Ascending aorta (tissue), 2 donors: ENCODE results near the gene SDK1. TPM values are rescaled to one million over a fixed set of nuclear protein-coding genes. Genes with fewer than 3 reads are reported as not detected.

Experiments
- DNase-seq, 2 donors: peaks; one replicate each; pipeline ENCODE4 v3.0.0-alpha.2; 2019; ENCODE audit warnings: low spot score in 2 of 2
- H3K27ac ChIP-seq, 2 donors: fragments of 200-600 bp; sonication (generic); one replicate each; pipeline ENCODE4 v1.5.1; 2016 to 2017; ENCODE audit warnings: mild to moderate bottlenecking in 1 of 2
- H3K27me3 ChIP-seq: fragments of 200-600 bp; sonication (generic); one replicate; pipeline ENCODE4 v1.5.1; 2017
- H3K36me3 ChIP-seq, 2 donors: fragments of 200-600 bp; sonication (generic); one replicate each; pipeline ENCODE4 v1.5.1; 2016
- H3K4me1 ChIP-seq, 2 donors: fragments of 200-600 bp; sonication (generic); one replicate each; pipeline ENCODE4 v1.5.1; 2016 to 2017; ENCODE audit warnings: mild to moderate bottlenecking in 1 of 2
- H3K4me3 ChIP-seq, 2 donors: fragments of 200-600 bp; sonication (generic); one replicate each; pipeline ENCODE4 v1.5.1; 2016 to 2017; ENCODE audit warnings: mild to moderate bottlenecking in 1 of 2
- H3K9me3 ChIP-seq, 2 donors: fragments of 200-600 bp; sonication (generic); one replicate each; pipeline ENCODE4 v1.5.1; 2016
- CTCF ChIP-seq, 3 experiments: fragments of 200-600 bp in 2 of 3; fragments of 450-650 bp in 1 of 3; sonication (generic) in 2 of 3; IDR thresholded peaks; one replicate each; pipeline ENCODE4 v1.5.1; 2016 to 2019; ENCODE audit warnings: antibody characterized with exemption in 3 of 3, mild to moderate bottlenecking in 1 of 3, moderate library complexity in 1 of 3
- intact Hi-C: fragments of 100-400 bp; cut with DNase I; formaldehyde crosslinking; loops from one replicate; pipeline ENCODE4 v1.15.1; 2023
- total RNA-seq: library from RNA; depleted of rRNA; stranded (reverse); fragments of >200 nt; gene quantifications from one replicate; pipeline ENCODE4 v1.1.0, GENCODE V29; 2016

Gene SDK1
- total RNA-seq, 1 donor from 2014 or later, result 13.3 TPM

- TF ChIP-seq CTCF (IDR thresholded peaks at IDR 0.05), result no peak
- no peaks in the 10 kb centered on the region for H3K4me1 ChIP-seq
- no peak overlapping the region for H3K4me3 ChIP-seq
- no peak for DNase-seq
- H3K9me3 ChIP-seq, result no peaks in the 10 kb centered on the region
- H3K27me3 ChIP-seq, result no peaks in the 10 kb centered on the region
- H3K27ac ChIP-seq, result no peak overlapping the region
- no peaks in the 10 kb centered on the region for H3K36me3 ChIP-seq
- intact Hi-C loops, result no loop called here
Measured at GRCh38 chr7:3592401-3593134, 291.5 kb downstream of the SDK1 start.

- no peak for TF ChIP-seq CTCF (IDR thresholded peaks at IDR 0.05)
- Histone ChIP-seq H3K27me3 (no peaks in the 10 kb centered on the region), H3K27ac (no peak overlapping the region), H3K4me3 (no peak overlapping the region), H3K9me3 (no peaks in the 10 kb centered on the region), H3K36me3 (no peaks in the 10 kb centered on the region), H3K4me1 (no peaks in the 10 kb centered on the region)
- DNase-seq, result no peak
- intact Hi-C loops, result no loop called here
Measured at GRCh38 chr7:3594901-3595300, 293.8 kb downstream of the SDK1 start.

GRCh38 chr7:3598854-3599253 is 297.8 kb downstream of the SDK1 start:
- intact Hi-C loops, result no loop called here
- DNase-seq, result no peak
- H3K36me3 ChIP-seq, result no peaks in the 10 kb centered on the region

DNA sequence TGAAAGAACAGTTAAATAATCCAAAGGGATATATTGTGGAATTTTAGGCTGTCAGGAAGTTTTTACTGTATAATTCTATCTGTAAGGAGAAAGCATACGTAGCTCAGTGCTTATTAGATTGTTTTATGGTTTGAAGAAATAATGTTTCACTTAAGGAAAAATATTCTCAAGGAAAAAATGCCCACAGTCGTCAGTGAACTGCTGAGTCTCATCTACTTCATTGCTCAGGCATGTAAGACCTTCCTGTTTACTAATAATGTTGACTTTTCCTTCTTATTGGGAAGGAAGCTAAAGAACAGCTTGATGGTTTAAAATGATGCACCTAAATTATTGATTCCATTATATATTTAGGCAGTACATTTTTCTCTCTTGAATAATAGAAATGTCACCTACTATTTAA is 304.2 kb downstream of the SDK1 start:
- H3K9me3 ChIP-seq, result no peaks in the 10 kb centered on the region
- no peaks in the 10 kb centered on the region for H3K36me3 ChIP-seq
- intact Hi-C loops, result no loop called here
- DNase-seq, result no peak
- no peaks in the 10 kb centered on the region for H3K4me1 ChIP-seq
- H3K27ac ChIP-seq, result no peak overlapping the region
- no peaks in the 10 kb centered on the region for H3K27me3 ChIP-seq
- H3K4me3 ChIP-seq, result no peak overlapping the region
- no peak for TF ChIP-seq CTCF (IDR thresholded peaks at IDR 0.05)

More at GRCh38 chr7:3598854-3599253, 297.8 kb downstream of the SDK1 start:
- no peaks in the 10 kb centered on the region for H3K9me3 ChIP-seq
- no peak overlapping the region for H3K27ac ChIP-seq
- H3K27me3 ChIP-seq, result no peaks in the 10 kb centered on the region
- H3K4me1 ChIP-seq, result no peaks in the 10 kb centered on the region
- H3K4me3 ChIP-seq, result no peak overlapping the region
- no peak for TF ChIP-seq CTCF (IDR thresholded peaks at IDR 0.05)

GRCh38 chr7:3606436-3606835 is 305.4 kb downstream of the SDK1 start:
- Histone ChIP-seq H3K4me3 (no peak overlapping the region), H3K9me3 (no peaks in the 10 kb centered on the region), H3K36me3 (no peaks in the 10 kb centered on the region), H3K4me1 (no peaks in the 10 kb centered on the region), H3K27ac (no peak overlapping the region), H3K27me3 (no peaks in the 10 kb centered on the region)
- intact Hi-C loops, result no loop called here
- DNase-seq, result no peak
- TF ChIP-seq CTCF (IDR thresholded peaks at IDR 0.05), result no peak

- H3K27ac ChIP-seq, result no peak overlapping the region
- H3K36me3 ChIP-seq, result no peaks in the 10 kb centered on the region
- H3K4me3 ChIP-seq, result no peak overlapping the region
- H3K9me3 ChIP-seq, result no peaks in the 10 kb centered on the region
- H3K27me3 ChIP-seq, result no peaks in the 10 kb centered on the region
- DNase-seq, result no peak
- intact Hi-C loops, result no loop called here
- no peak for TF ChIP-seq CTCF (IDR thresholded peaks at IDR 0.05)
- no peaks in the 10 kb centered on the region for H3K4me1 ChIP-seq
Measured at GRCh38 chr7:3607847-3608246, 306.8 kb downstream of the SDK1 start.
